A549 (cell line): ENCODE measurements around the gene LSM14B. TPM values are rescaled to one million over a fixed set of nuclear protein-coding genes. Genes with fewer than 3 reads are reported as not detected.

Experiments
- ATAC-seq, 2 experiments: fragments of 200-7000 bp in 1 of 2; fragments of >200 bp in 1 of 2; cut with Nextera tagmentation in 1 of 2; cut with Tn5 transposase in 1 of 2; 3 replicates each; pipeline versions ENCODE4 v1.8.0 to v1.9.1; 2018 to 2020; ENCODE audit warnings: mild to moderate bottlenecking in 1 of 2, moderate library complexity in 1 of 2
- CTCF ChIA-PET: fragments of 300-600 bp; sonication (Branson Sonifier 250); formaldehyde crosslinking; extraction: SDS; loops from one replicate; lab custom pipeline; 2021; ENCODE audit warnings: antibody characterized with exemption, inconsistent platforms; lab: Yijun Ruan, JAX
- POLR2A ChIA-PET: fragments of 350-600 bp; formaldehyde crosslinking; extraction: SDS; loops from one replicate; lab custom pipeline; 2021; ENCODE audit warnings: antibody characterized with exemption, inconsistent platforms; lab: Yijun Ruan, JAX
- DNase-seq, 2 experiments: peaks; one replicate each; pipeline versions ENCODE4 v3.0.0 to v3.0.0-alpha.2; 2011 to 2016; ENCODE audit warnings: low read depth in 1 of 2, low spot score in 1 of 2
- FAIRE-seq: peaks from 2 replicates; lab custom pipeline; 2011; peaks lifted over from hg19 to GRCh38; lab: Jason Lieb, UNC
- H3K27ac ChIP-seq, 2 experiments: fragments of >200 bp; sonication (Bioruptor Twin); formaldehyde crosslinking; 3 replicates each; pipeline ENCODE4 v1.5.1; 2016 to 2017
- H3K4me1 ChIP-seq: fragments of >200 bp; sonication (Bioruptor Twin); formaldehyde crosslinking; 3 replicates; pipeline ENCODE4 v1.6.1; 2016
- H3K4me2 ChIP-seq: fragments of >200 bp; sonication (Bioruptor Twin); formaldehyde crosslinking; 3 replicates; pipeline ENCODE4 v1.6.1; 2016
- H3K4me3 ChIP-seq: fragments of >200 bp; sonication (Bioruptor Twin); formaldehyde crosslinking; 3 replicates; pipeline ENCODE4 v1.5.1; 2016
- H3K9me3 ChIP-seq: fragments of >200 bp; sonication (Bioruptor Twin); formaldehyde crosslinking; 3 replicates; pipeline ENCODE4 v1.6.1; 2016
- CEBPB ChIP-seq, 2 experiments: fragments of >200 bp in 1 of 2; sonication (Bioruptor Twin) in 1 of 2; formaldehyde crosslinking in 1 of 2; IDR thresholded peaks; 2 replicates each; pipeline ENCODE4 v1.6.1; 2012 to 2016
- EHF ChIP-seq: fragments of 250-450 bp; sonication (Bioruptor Pico); IDR thresholded peaks from 2 replicates; pipeline ENCODE4 v1.5.0; 2020; ENCODE audit warnings: mild to moderate bottlenecking
- FOSB ChIP-seq: fragments of 250-450 bp; sonication (Bioruptor Pico); IDR thresholded peaks from 2 replicates; pipeline ENCODE4 v1.5.0; 2020; ENCODE audit warnings: mild to moderate bottlenecking, moderate library complexity
- FOSL2 ChIP-seq, 2 experiments: fragments of 450-650 bp in 1 of 2; fragments of >200 bp in 1 of 2; sonication (Bioruptor Twin) in 1 of 2; formaldehyde crosslinking; IDR thresholded peaks; 2 replicates each; pipeline versions ENCODE4 v1.5.0 to v1.6.1; 2016 to 2020; ENCODE audit warnings: mild to moderate bottlenecking in 1 of 2, moderate library complexity in 1 of 2
- HEYL ChIP-seq: fragments of 250-450 bp; sonication (Bioruptor Pico); IDR thresholded peaks from 2 replicates; pipeline ENCODE4 v1.8.0; 2021; ENCODE audit warnings: mild to moderate bottlenecking, moderate library complexity
- HOXB5 ChIP-seq: fragments of 250-450 bp; sonication (Bioruptor Pico); IDR thresholded peaks from 2 replicates; pipeline ENCODE4 v1.5.0; 2020; ENCODE audit warnings: mild to moderate bottlenecking, moderate library complexity
- JUN ChIP-seq, 2 experiments: fragments of >200 bp; sonication (Bioruptor Twin); formaldehyde crosslinking; IDR thresholded peaks; 2 replicates in 1 of 2; 3 replicates in 1 of 2; pipeline ENCODE4 v1.6.1; 2016 to 2017
- JUNB ChIP-seq: fragments of >200 bp; sonication (Bioruptor Twin); formaldehyde crosslinking; IDR thresholded peaks from 2 replicates; pipeline ENCODE4 v1.6.1; 2016
- MAFK ChIP-seq: fragments of 450-650 bp; IDR thresholded peaks from 2 replicates; pipeline ENCODE4 v1.6.1; 2014; ENCODE audit not compliant: partially characterized antibody
- NFE2L2 ChIP-seq: fragments of 150-350 bp; conservative IDR thresholded peaks from 2 replicates; pipeline ENCODE4 v1.6.1; 2014; ENCODE audit warnings: low read length
- NPAS2 ChIP-seq: fragments of 250-450 bp; sonication (Bioruptor Pico); IDR thresholded peaks from 2 replicates; pipeline ENCODE4 v1.8.0; 2022; ENCODE audit warnings: mild to moderate bottlenecking, moderate library complexity, borderline replicate concordance
- PHF8 ChIP-seq: fragments of 200-600 bp; sonication (generic); IDR thresholded peaks from 2 replicates; pipeline ENCODE4 v1.6.1; 2016; ENCODE audit warnings: low read depth, mild to moderate bottlenecking, antibody characterized with exemption, moderate library complexity, borderline replicate concordance
- POLR2A ChIP-seq: IDR thresholded peaks from 2 replicates; pipeline ENCODE4 v1.6.1; 2012; ENCODE audit warnings: mild to moderate bottlenecking, low read length
- RAD21 ChIP-seq, 2 experiments: fragments of >200 bp in 1 of 2; sonication (Bioruptor Twin) in 1 of 2; formaldehyde crosslinking in 1 of 2; IDR thresholded peaks in 1 of 2; conservative IDR thresholded peaks in 1 of 2; 2 replicates in 1 of 2; 3 replicates in 1 of 2; pipeline ENCODE4 v1.6.1; 2012 to 2018; ENCODE audit warnings: inconsistent platforms in 1 of 2
- RNF2 ChIP-seq: fragments of 200-600 bp; sonication (generic); IDR thresholded peaks from 2 replicates; pipeline ENCODE4 v1.6.1; 2016; ENCODE audit warnings: low read depth, mild to moderate bottlenecking, antibody characterized with exemption, moderate library complexity, borderline replicate concordance
- TFCP2L1 ChIP-seq: fragments of 250-450 bp; sonication (Bioruptor Pico); IDR thresholded peaks from 2 replicates; pipeline ENCODE4 v1.5.0; 2021; ENCODE audit warnings: mild to moderate bottlenecking
- ZSCAN20 ChIP-seq: fragments of 250-450 bp; sonication (Bioruptor Pico); IDR thresholded peaks from 2 replicates; pipeline ENCODE4 v1.8.0; 2022; ENCODE audit warnings: mild to moderate bottlenecking, moderate library complexity
- WGBS: methylation state at CpG from one replicate; pipeline ENCODE4 v1.1.6; 2017; ENCODE audit errors: missing lambda C conversion rate; 5-methylcytosine and 5-hydroxymethylcytosine counted together
- polyA plus RNA-seq, 4 experiments: library from polyadenylated mRNA; depleted of rRNA in 3 of 4; stranded (reverse); fragments of >200 nt; fragmentation: RNase III in 1 of 4; extraction: RNeasy Plus Mini Kit Qiagen cat#74134 plus additional on column Dnase treatment in 1 of 4; gene quantifications; 2 replicates in 3 of 4; 3 replicates in 1 of 4; pipeline ENCODE4 v1.2.3, GENCODE V29; 2011 to 2017
- TF ChIP-seq, protein P1 (sequence below): IDR thresholded peaks from 2 replicates; pipeline ENCODE4 v1.6.1; 2012
- TF ChIP-seq, protein P2 (sequence below): fragments of >200 bp; sonication (Bioruptor Twin); formaldehyde crosslinking; IDR thresholded peaks from 3 replicates; pipeline ENCODE4 v1.5.1; 2016
- TF ChIP-seq, protein P3 (sequence below): fragments of >200 bp; sonication (Bioruptor Twin); formaldehyde crosslinking; IDR thresholded peaks from 3 replicates; pipeline ENCODE4 v1.6.1; 2016
- TF ChIP-seq, protein P4 (sequence below): IDR thresholded peaks from 2 replicates; pipeline ENCODE4 v1.6.1; 2012
- TF ChIP-seq, protein P5 (sequence below): IDR thresholded peaks from 2 replicates; pipeline ENCODE4 v1.6.1; 2012; ENCODE audit warnings: low read depth, borderline replicate concordance

The LSM14B gene
- polyA plus RNA-seq, 2 of the 4 experiments (the other 2 are of a cell fraction), result 22.7 to 28.1 TPM

DNA sequence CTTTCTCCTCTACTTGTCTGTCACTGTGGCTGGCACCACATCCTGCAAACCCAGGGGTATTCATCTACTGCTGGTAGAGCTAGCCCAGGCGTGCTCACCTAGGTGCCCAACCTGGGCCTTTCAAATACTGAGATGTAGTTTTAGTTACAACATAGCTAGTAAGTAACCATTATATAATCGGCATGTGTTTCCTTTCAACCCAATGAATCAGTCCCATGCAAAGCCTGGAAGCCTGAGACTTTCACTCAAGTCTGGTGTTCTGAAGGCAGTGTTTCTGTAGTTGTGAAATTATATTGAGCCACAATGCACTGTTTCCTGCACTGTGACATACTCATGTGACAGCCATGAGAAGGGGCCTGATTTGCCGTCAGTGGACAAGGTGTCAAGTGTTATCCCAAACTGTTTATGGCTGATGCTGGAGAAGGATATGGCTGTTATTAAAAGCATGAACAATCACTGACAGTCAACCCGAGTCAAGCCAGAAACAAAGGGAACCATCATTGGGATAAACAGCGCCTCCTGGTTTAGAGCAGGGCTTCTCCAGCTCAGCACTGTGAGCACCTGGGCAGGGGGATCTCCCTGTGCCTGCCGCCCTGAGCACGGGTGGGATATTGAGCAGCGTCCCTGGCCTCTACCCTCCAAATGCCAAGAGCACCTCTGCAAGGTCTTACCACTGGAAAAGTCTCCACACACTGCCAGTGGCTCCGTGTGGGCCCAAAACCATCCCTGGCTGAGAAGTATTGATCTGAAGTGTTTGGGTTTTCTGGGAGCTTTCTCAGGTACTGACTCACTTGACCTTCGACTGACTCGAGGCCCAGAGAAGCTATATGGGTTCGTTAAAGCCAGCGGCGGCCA lies 19.3 kb downstream of the LSM14B start:
- POLR2A ChIA-PET, result interaction anchor here (2.2 to 2.5 kb wide), 2 partner anchors 20 to 75 kb away, joined by 7 to 12 read pairs; partner anchors contain the start of genes LSM14B and TAF4
- H3K9me3 ChIP-seq, result no peaks in the 10 kb centered on the region
- peak overlapping the region; percentile 98 for H3K4me3 ChIP-seq
- CTCF ChIA-PET, result interaction anchor here (0.6 to 2.5 kb wide), 9 partner anchors 9 to 138 kb away, joined by 3 to 14 read pairs (median 3); no protein-coding TSS in a partner anchor
- no peak for FAIRE-seq
- TF ChIP-seq, protein P1, sequence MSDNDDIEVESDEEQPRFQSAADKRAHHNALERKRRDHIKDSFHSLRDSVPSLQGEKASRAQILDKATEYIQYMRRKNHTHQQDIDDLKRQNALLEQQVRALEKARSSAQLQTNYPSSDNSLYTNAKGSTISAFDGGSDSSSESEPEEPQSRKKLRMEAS, result peak; percentile 5; the same call in 1 of the 2 replicates
- TF ChIP-seq, protein P2, sequence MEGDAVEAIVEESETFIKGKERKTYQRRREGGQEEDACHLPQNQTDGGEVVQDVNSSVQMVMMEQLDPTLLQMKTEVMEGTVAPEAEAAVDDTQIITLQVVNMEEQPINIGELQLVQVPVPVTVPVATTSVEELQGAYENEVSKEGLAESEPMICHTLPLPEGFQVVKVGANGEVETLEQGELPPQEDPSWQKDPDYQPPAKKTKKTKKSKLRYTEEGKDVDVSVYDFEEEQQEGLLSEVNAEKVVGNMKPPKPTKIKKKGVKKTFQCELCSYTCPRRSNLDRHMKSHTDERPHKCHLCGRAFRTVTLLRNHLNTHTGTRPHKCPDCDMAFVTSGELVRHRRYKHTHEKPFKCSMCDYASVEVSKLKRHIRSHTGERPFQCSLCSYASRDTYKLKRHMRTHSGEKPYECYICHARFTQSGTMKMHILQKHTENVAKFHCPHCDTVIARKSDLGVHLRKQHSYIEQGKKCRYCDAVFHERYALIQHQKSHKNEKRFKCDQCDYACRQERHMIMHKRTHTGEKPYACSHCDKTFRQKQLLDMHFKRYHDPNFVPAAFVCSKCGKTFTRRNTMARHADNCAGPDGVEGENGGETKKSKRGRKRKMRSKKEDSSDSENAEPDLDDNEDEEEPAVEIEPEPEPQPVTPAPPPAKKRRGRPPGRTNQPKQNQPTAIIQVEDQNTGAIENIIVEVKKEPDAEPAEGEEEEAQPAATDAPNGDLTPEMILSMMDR, result peak; percentile 36
- TF ChIP-seq NFE2L2, result no peak
- H3K27ac ChIP-seq, result peak overlapping the region; percentile 98
- peaks cover 18% of the 10 kb centered on the region for H3K4me1 ChIP-seq
- 26% methylated on average over 14 of the region's 14 CpGs for WGBS
- DNase-seq, result peak in 1 of 2 experiments; percentile 45
- H3K4me2 ChIP-seq, result peak overlapping the region; percentile 88
- ATAC-seq, result peak in 1 of 2 experiments; percentile 50; a peak in 3 of 6 replicates

DNA sequence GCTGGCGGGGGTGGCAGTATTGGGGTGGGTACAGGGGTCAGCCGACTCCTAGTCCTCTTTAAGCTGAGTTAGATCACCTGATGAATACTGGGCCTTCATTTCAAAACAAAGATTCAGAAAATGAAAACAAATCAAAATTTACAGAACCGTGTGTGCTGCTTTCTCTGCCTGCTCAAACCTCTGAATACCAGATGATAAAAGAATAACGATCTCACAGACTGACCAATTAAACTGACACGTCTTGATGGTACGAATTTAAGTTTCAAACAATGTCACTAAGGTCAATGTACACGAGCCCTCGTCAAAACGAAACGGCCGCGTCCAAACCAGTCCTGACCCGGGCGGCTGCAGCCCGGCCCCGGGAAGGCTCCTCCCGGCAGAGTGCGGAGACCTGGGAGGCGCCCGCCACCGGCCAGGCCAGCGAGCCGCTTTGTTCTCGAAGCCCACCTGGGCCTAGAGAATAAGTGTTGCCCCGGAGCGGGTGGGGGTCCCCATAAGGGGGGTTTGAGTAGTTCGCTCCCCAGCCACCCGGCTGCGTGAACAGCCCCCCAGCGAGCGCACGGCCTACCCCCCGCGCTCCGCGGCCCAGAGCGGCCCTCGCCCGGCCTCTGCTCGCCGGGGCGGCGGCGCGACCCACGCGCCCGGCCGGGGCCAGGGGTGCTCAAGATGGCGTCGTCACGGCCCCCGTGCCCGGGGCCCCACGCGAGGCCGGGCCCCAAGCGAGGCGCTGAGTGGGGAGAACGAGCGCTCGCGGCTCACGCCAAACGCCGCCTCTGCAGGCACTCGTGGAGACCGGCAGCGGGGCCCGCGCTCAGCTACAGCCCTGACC lies 20.2 kb downstream of the LSM14B start:
- DNase-seq (no peak), ATAC-seq (peak; percentile 11 to 12; a peak in 5 of 6 replicates), FAIRE-seq (no peak)
- H3K4me2 ChIP-seq, result peak overlapping the region; percentile 88
- CTCF ChIA-PET, result interaction anchor here (0.8 to 2.5 kb wide), 7 partner anchors 12 to 134 kb away, joined by 3 to 14 read pairs (median 3); no protein-coding TSS in a partner anchor
- peaks cover 18% of the 10 kb centered on the region for H3K4me1 ChIP-seq
- POLR2A ChIA-PET, result interaction anchor here (1.0 to 2.5 kb wide), 3 partner anchors 21 to 76 kb away, joined by 4 to 12 read pairs (median 7); partner anchors contain the start of genes LSM14B and TAF4
- peak overlapping the region; percentile 98 for H3K4me3 ChIP-seq
- WGBS, result 1% methylated on average over 14 of the region's 71 CpGs
- no peak for TF ChIP-seq CEBPB (IDR thresholded peaks at IDR 0.05)
- TF ChIP-seq NPAS2 (CRISPR knock-in tag), result no peak
- no peak for TF ChIP-seq HOXB5
- no peak for TF ChIP-seq JUNB
- TF ChIP-seq RAD21 (conservative IDR thresholded peaks at IDR 0.05 in 1 of 2, IDR thresholded peaks at IDR 0.05 in 1 of 2), result no peak
- TF ChIP-seq PHF8, result 0 out of 2 replicates have a peak, but pooled peaks have one; percentile 4
- peak overlapping the region; percentile 98 for H3K27ac ChIP-seq
- no peaks in the 10 kb centered on the region for H3K9me3 ChIP-seq

DNA sequence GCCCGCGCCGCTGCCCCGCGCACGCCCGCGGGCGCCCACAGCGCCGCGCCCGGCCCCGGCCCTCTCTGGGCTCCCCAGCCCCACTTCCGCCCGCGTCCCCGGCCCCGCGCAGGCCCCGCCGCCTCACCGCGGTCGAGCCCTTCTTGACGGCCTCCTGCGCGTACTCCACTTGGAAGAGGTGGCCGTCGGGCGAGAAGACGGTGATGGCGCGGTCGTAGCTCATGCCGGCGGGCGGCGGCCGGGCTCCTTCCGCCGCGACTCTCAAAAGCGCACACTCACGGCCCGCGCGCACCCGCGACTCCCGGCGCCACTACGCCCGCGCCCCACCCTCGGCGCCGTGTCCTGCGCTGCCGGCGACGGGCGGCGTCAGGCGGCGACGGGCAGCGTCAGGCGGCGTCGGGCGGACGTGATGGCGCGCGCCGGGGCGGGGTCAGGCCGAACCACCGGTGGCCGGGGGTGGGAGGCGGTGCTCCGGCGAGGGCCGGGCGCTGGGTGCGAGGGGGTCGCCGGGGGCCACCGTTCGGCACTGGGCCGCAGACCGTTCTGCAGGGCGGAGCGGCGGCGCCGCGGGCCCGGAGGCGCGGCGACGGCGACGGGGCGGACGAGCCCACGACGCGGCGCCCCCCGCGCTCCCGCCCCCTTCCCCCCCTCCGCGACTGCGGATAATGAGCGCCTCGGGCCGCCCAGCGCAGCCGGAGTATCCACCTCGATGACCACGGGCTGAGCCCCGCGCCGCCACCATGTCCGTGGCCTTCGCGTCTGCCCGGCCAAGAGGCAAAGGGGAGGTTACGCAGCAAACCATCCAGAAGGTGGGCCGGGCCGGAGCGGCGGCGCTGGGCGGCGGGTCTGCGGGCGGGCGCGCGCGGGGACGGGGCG lies 21.0 kb downstream of the LSM14B start, which contains the start of the genes PSMA7 and SS18L1:
PSMA7 (minus strand) TSS at position 314 of the 876 bp plus-strand sequence; CDS start at position 223, 91 bp downstream.
SS18L1 (plus strand) TSS at position 689 of the 876 bp plus-strand sequence; CDS start at position 741, 52 bp downstream.
- DNase-seq (peak; percentile 75 to 90), FAIRE-seq (no peak), ATAC-seq (peak; percentile 82 to 84)
- ChIA-PET CTCF (interaction anchor here (1.1 to 2.5 kb wide), 2 partner anchors 13 to 19 kb away, joined by 3 to 9 read pairs; no protein-coding TSS in a partner anchor), POLR2A (interaction anchor here (1.0 to 2.5 kb wide), 2 partner anchors 22 to 77 kb away, joined by 4 to 12 read pairs; partner anchors contain the start of gene LSM14B)
- peak within 1 kb of the TSS; percentile 98 for H3K27ac ChIP-seq
- H3K4me1 ChIP-seq, result peaks cover 18% of the 10 kb centered on the region
- peak within 1 kb of the TSS; percentile 88 for H3K4me2 ChIP-seq
- H3K4me3 ChIP-seq, result peak within 1 kb of the TSS; percentile 98
- WGBS, result 0% methylated on average over 15 of the region's 148 CpGs
- H3K9me3 ChIP-seq, result no peaks in the 10 kb centered on the region
- TF ChIP-seq TFCP2L1, result peak; percentile 47; the same call in 1 of the 2 replicates
- TF ChIP-seq RNF2, result no peak
- TF ChIP-seq, protein P3, sequence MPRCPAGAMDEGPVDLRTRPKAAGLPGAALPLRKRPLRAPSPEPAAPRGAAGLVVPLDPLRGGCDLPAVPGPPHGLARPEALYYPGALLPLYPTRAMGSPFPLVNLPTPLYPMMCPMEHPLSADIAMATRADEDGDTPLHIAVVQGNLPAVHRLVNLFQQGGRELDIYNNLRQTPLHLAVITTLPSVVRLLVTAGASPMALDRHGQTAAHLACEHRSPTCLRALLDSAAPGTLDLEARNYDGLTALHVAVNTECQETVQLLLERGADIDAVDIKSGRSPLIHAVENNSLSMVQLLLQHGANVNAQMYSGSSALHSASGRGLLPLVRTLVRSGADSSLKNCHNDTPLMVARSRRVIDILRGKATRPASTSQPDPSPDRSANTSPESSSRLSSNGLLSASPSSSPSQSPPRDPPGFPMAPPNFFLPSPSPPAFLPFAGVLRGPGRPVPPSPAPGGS, result peak; percentile 85; the same call in 2 of the 3 replicates
- peak; percentile 45 to 86; a peak in 3 of 5 replicates for TF ChIP-seq JUN (IDR thresholded peaks at IDR 0.05)
- TF ChIP-seq ZSCAN20 (CRISPR knock-in tag), result no peak
- TF ChIP-seq, protein P4, sequence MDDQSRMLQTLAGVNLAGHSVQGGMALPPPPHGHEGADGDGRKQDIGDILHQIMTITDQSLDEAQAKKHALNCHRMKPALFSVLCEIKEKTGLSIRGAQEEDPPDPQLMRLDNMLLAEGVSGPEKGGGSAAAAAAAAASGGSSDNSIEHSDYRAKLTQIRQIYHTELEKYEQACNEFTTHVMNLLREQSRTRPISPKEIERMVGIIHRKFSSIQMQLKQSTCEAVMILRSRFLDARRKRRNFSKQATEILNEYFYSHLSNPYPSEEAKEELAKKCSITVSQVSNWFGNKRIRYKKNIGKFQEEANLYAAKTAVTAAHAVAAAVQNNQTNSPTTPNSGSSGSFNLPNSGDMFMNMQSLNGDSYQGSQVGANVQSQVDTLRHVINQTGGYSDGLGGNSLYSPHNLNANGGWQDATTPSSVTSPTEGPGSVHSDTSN, result no peak
- no peak for TF ChIP-seq NFE2L2
- TF ChIP-seq, protein P5, sequence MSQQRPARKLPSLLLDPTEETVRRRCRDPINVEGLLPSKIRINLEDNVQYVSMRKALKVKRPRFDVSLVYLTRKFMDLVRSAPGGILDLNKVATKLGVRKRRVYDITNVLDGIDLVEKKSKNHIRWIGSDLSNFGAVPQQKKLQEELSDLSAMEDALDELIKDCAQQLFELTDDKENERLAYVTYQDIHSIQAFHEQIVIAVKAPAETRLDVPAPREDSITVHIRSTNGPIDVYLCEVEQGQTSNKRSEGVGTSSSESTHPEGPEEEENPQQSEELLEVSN, result no peak
- no peak for TF ChIP-seq JUNB
- peak; percentile 85 for TF ChIP-seq POLR2A
- no peak for TF ChIP-seq HEYL
- peak; percentile 47 for TF ChIP-seq MAFK
- no peak for TF ChIP-seq EHF (CRISPR knock-in tag)
- no peak for TF ChIP-seq FOSL2 (IDR thresholded peaks at IDR 0.05)
- TF ChIP-seq FOSL2 (CRISPR knock-in tag; IDR thresholded peaks at IDR 0.05), result no peak
- no peak for TF ChIP-seq FOSB (CRISPR knock-in tag)
